A172 (cell line): ENCODE measurements around the gene GFOD2. TPM values are rescaled to one million over a fixed set of nuclear protein-coding genes. Genes with fewer than 3 reads are reported as not detected.
"Not testable (repeated sequence)": the region's sequence is repeated elsewhere in the genome, so short reads cannot be mapped to it uniquely, and the experiment has no call there.

Experiments used
- DNase-seq: peaks from one replicate; pipeline ENCODE4 v3.0.0-alpha.2; 2015; ENCODE audit warnings: low spot score
- total RNA-seq: library from RNA; depleted of rRNA; stranded (reverse); fragments of >200 nt; shearing (Covaris generic); gene quantifications from 2 replicates; pipeline ENCODE4 v1.2.3, GENCODE V29; 2014

GFOD2 gene
- total RNA-seq, 1 experiment from 2014 or later: 21.9 TPM

GRCh38 chr16:67704110-67704509, 15.0 kb downstream of the GFOD2 start:
- no peak for DNase-seq

GRCh38 chr16:67703626-67704025, 15.5 kb downstream of the GFOD2 start:
- no peak for DNase-seq

GRCh38 chr16:67702130-67702529, 17.0 kb downstream of the GFOD2 start:
- no peak for DNase-seq

- no peak for DNase-seq
These were observed 17.7 kb downstream of the GFOD2 start for GRCh38 chr16:67701420-67701819.

- no peak for DNase-seq
These were observed 19.9 kb downstream of the GFOD2 start for GRCh38 chr16:67699265-67699664.

- DNase-seq: no peak
These were observed 21.5 kb downstream of the GFOD2 start for GRCh38 chr16:67697422-67698185.

GRCh38 chr16:67694611-67695010, 24.5 kb downstream of the GFOD2 start:
- no peak for DNase-seq

GRCh38 chr16:67693517-67694285, 25.4 kb downstream of the GFOD2 start:
- DNase-seq: not testable (repeated sequence)

- no peak for DNase-seq
These were observed 33.6 kb downstream of the GFOD2 start for GRCh38 chr16:67685388-67686112.

- no peak for DNase-seq
These were observed 35.3 kb downstream of the GFOD2 start for GRCh38 chr16:67683767-67684166.

GRCh38 chr16:67679935-67680897, 38.9 kb downstream of the GFOD2 start:
- no peak for DNase-seq

- no peak for DNase-seq
These were observed 40.6 kb downstream of the GFOD2 start for GRCh38 chr16:67678354-67679023.

- no peak for DNase-seq
These were observed 41.4 kb downstream of the GFOD2 start for GRCh38 chr16:67677712-67678111.

GRCh38 chr16:67676939-67677338, 42.2 kb downstream of the GFOD2 start:
- DNase-seq: no peak

- no peak for DNase-seq
These were observed 42.6 kb downstream of the GFOD2 start for GRCh38 chr16:67676516-67676915.

GRCh38 chr16:67675999-67676398, 43.1 kb downstream of the GFOD2 start:
- DNase-seq: no peak

- DNase-seq: no peak
These were observed 43.6 kb downstream of the GFOD2 start for GRCh38 chr16:67675579-67675935.

GRCh38 chr16:67674851-67675578, 44.1 kb downstream of the GFOD2 start:
- no peak for DNase-seq

- DNase-seq: no peak
These were observed 45.2 kb downstream of the GFOD2 start for GRCh38 chr16:67673712-67674580.
